ENCODE data around the gene GTF2F1. TPM values are rescaled to one million over a fixed set of nuclear protein-coding genes. Genes with fewer than 3 reads are reported as not detected.
A peak's percentile ranks its signal among the peaks of the same experiment; 100 is the strongest.

The GTF2F1 gene
- total RNA-seq, 1 donor from 2014 or later: 44.7 TPM

Small RNAs within 50 kb of the gene (microRNA-seq; reads per million reads assigned to microRNA genes)
- gene MIR3940 (6.5 reads per million, percentile 15 among the genes with 10 or more reads in this experiment), gene MIR6790 (not detected), gene MIR6885 (not detected)

Other genes with a start within 250 kb of the GTF2F1 start
- gene MLLT1, start 113.2 kb downstream of the GTF2F1 start, total RNA-seq: 72.5 TPM
- not detected for gene ACER1, start 59.6 kb downstream of the GTF2F1 start, total RNA-seq
- 43.8 TPM for gene CLPP, start 31.6 kb downstream of the GTF2F1 start, total RNA-seq
- gene ALKBH7, start 20.4 kb downstream of the GTF2F1 start, total RNA-seq: 55.6 TPM
- 2.1 TPM for gene PSPN, start 17.2 kb downstream of the GTF2F1 start, total RNA-seq
- 161 TPM for gene KHSRP, start 31.6 kb upstream of the GTF2F1 start, total RNA-seq
- 0.27 TPM for gene SLC25A41, start 40.6 kb upstream of the GTF2F1 start, total RNA-seq
- gene SLC25A23, start 66.6 kb upstream of the GTF2F1 start, total RNA-seq: 61.9 TPM
- not detected for gene CRB3, start 71.1 kb upstream of the GTF2F1 start, total RNA-seq
- 5.5 TPM for gene DENND1C, start 88.6 kb upstream of the GTF2F1 start, total RNA-seq
- gene TUBB4A, start 109.1 kb upstream of the GTF2F1 start, total RNA-seq: 47.8 TPM
- gene TNFSF9, start 137.9 kb upstream of the GTF2F1 start, total RNA-seq: 0.62 TPM
- gene CD70, start 198.0 kb upstream of the GTF2F1 start, total RNA-seq: not detected

Data from sciatic nerve (tissue), 1 donor.